ENCODE data around the gene BMP15.

The BMP15 gene

GRCh38 chrX:50910685-50911176, at the start of gene BMP15:
BMP15 (plus strand) TSS chrX:50910735; CDS start chrX:50910784, 49 bp downstream.
- TF ChIP-seq CTCF (IDR thresholded peaks at IDR 0.05) = no peak

- TF ChIP-seq CTCF (IDR thresholded peaks at IDR 0.05) = no peak
Observed at GRCh38 chrX:50863471-50863870, 47.1 kb upstream of the BMP15 start.

- TF ChIP-seq CTCF (IDR thresholded peaks at IDR 0.05) = no peak
Observed at GRCh38 chrX:50865311-50865710, 45.2 kb upstream of the BMP15 start.

GRCh38 chrX:50871922-50872453, 38.5 kb upstream of the BMP15 start:
- TF ChIP-seq CTCF (IDR thresholded peaks at IDR 0.05) = no peak

GRCh38 chrX:50874876-50875275, 35.7 kb upstream of the BMP15 start:
- TF ChIP-seq CTCF (IDR thresholded peaks at IDR 0.05) = no peak

GRCh38 chrX:50876551-50876950, 34.0 kb upstream of the BMP15 start:
- TF ChIP-seq CTCF (IDR thresholded peaks at IDR 0.05) = no peak

- TF ChIP-seq CTCF (IDR thresholded peaks at IDR 0.05) = no peak
Observed at GRCh38 chrX:50877310-50877709, 33.2 kb upstream of the BMP15 start.

- no peak for TF ChIP-seq CTCF (IDR thresholded peaks at IDR 0.05)
Observed at GRCh38 chrX:50881028-50881427, 29.5 kb upstream of the BMP15 start.

Data from LNCAP (cell line).